Bronchial epithelial cell (primary cell): ENCODE data around the gene TTLL11. TPM values are rescaled to one million over a fixed set of nuclear protein-coding genes. Genes with fewer than 3 reads are reported as not detected.

Source experiments
- DNase-seq: peaks from one replicate; pipeline ENCODE4 v3.0.0-alpha.2; 2010; ENCODE audit warnings: low read depth
- FAIRE-seq: peaks from 2 replicates; lab custom pipeline; 2011; peaks lifted over from hg19 to GRCh38; lab: Jason Lieb, UNC
- H3K27me3 ChIP-seq: 2 replicates; pipeline ENCODE4 v1.5.1; 2011; ENCODE audit warnings: low read length; ENCODE audit not compliant: control insufficient read depth, insufficient read depth
- H3K36me3 ChIP-seq: 2 replicates; pipeline ENCODE4 v1.5.1; 2011; ENCODE audit warnings: low read length; ENCODE audit not compliant: control insufficient read depth, insufficient read depth
- H3K4me3 ChIP-seq: 2 replicates; pipeline ENCODE4 v1.5.1; 2011; ENCODE audit warnings: mild to moderate bottlenecking, low read depth, low read length, control low read depth
- CTCF ChIP-seq: IDR thresholded peaks from 2 replicates; pipeline ENCODE4 v1.5.1; 2011; ENCODE audit warnings: mild to moderate bottlenecking, moderate library complexity, low read length, control low read depth, inconsistent platforms; ENCODE audit not compliant: insufficient read depth, severe bottlenecking
- total RNA-seq: library from RNA; depleted of rRNA; stranded (reverse); fragments of >200 nt; gene quantifications from 2 replicates; pipeline ENCODE4 v1.2.1, GENCODE V29; 2014

Gene TTLL11
- total RNA-seq, 1 donor from 2014 or later: 1.8 TPM

GRCh38 chr9:121929893-121930875 lies 162.9 kb downstream of the TTLL11 start:
- H3K4me3 ChIP-seq: no peak overlapping the region
- no peaks in the 10 kb centered on the region for H3K36me3 ChIP-seq
- no peak for TF ChIP-seq CTCF
- FAIRE-seq: no peak
- H3K27me3 ChIP-seq: no peaks in the 10 kb centered on the region
- no peak for DNase-seq

DNA sequence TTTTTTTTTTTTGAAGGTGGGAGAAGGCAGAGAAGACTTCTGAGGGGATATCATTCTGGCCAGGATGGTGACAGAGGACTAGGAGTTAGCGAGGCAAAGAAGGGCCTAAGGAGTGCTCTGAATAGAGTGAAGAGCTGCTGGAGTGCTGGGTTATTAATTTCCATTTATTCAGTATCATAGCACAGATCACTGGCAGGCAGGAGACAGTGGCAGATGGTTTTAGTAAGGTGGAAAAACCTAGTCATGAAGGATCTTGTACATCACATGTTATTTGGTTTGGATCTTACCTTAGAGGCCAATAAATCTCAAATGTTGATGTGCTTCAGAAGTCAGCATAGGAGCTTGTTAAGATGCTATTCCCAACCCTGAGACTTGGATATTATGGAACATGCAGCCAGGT lies 165.5 kb downstream of the TTLL11 start:
- H3K27me3 ChIP-seq: no peaks in the 10 kb centered on the region
- no peak overlapping the region for H3K4me3 ChIP-seq
- no peaks in the 10 kb centered on the region for H3K36me3 ChIP-seq
- no peak for TF ChIP-seq CTCF
- DNase-seq: no peak
- FAIRE-seq: no peak

DNA sequence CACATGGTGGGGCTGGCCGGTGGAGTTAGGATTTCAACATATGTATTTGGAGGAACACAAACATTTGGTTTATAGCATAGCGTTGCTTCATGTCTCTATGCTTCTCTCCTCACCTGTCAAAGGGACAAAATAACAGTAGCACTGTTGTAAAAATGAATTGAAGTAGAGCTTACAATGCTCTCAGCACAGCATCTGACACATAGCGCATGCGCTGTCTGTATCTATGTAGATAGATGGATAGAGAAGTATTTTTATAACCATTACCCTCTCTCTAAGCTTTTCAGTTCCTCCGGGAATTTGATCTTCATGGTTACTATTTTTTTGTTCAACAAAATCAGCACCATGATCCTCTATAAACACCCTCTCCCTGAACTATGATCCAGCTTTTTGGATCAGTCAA lies 166.0 kb downstream of the TTLL11 start:
- DNase-seq (no peak), FAIRE-seq (no peak)
- no peaks in the 10 kb centered on the region for H3K36me3 ChIP-seq
- TF ChIP-seq CTCF: no peak
- no peaks in the 10 kb centered on the region for H3K27me3 ChIP-seq
- no peak overlapping the region for H3K4me3 ChIP-seq

DNA sequence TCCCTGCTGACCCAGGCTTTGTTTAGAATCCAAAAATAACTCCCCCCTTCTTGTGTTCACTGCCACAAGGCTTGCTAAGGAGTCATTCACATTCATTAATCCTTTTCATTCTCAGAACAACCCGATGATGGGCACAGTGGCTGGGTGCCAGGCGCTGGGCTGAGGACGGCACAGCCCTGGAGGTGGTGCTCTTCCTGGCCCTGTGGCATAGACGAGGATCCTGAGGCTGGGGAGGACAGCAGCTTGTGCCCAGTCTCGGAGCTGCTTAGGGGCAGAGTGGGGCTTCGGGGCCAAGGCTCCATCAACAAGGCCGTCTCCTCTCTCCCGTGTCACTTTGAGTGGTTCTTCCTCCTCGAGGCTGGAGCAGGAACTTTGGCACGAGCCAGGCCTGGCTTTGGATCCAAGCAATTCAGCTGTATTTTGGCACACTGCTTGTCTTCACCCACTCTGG lies 166.7 kb downstream of the TTLL11 start:
- H3K36me3 ChIP-seq: no peaks in the 10 kb centered on the region
- no peak for TF ChIP-seq CTCF
- no peaks in the 10 kb centered on the region for H3K27me3 ChIP-seq
- FAIRE-seq (no peak), DNase-seq (no peak)
- no peak overlapping the region for H3K4me3 ChIP-seq

DNA sequence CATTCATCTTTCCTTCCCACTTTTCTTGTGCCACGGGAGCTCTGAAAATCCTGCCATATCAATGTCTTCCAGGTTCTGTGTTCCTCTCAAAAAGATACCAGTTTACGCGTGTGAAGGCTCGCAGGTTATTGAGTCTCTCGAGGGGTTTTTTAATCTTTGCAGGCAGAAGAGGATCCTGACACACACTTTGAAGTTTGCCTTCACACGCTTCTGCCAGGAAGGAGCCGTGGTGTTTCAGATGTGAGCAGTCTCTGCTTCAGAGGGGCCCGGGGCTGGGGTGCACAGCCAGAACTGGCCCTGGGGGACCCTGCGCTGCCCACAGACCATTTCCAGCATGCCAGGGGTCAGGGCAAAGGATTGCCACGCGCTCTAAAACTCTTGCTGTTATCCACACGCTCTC lies 167.2 kb downstream of the TTLL11 start:
- DNase-seq (no peak), FAIRE-seq (no peak)
- H3K4me3 ChIP-seq: no peak overlapping the region
- H3K36me3 ChIP-seq: no peaks in the 10 kb centered on the region
- H3K27me3 ChIP-seq: no peaks in the 10 kb centered on the region
- no peak for TF ChIP-seq CTCF
